GM12878 (cell line): ENCODE results near the gene UBE2J2. TPM values are rescaled to one million over a fixed set of nuclear protein-coding genes. Genes with fewer than 3 reads are reported as not detected.

ENCODE experiments used
- ATAC-seq: fragments of 200-7000 bp; cut with Tn5 transposase; 3 replicates; pipeline ENCODE4 v1.9.1; 2020; ENCODE audit warnings: mild to moderate bottlenecking, moderate library complexity
- BruUV-seq: library from RNA; stranded (reverse); fragments of 400-500 nt; replicated peaks from 2 replicates; lab custom pipeline; 2021; lab: Mats Ljungman, UMichigan
- CTCF ChIA-PET: fragments of 300-600 bp; sonication (Branson Sonifier 250); formaldehyde crosslinking; extraction: SDS; loops from one replicate; lab custom pipeline; 2021; ENCODE audit warnings: inconsistent platforms; lab: Yijun Ruan, JAX
- POLR2A ChIA-PET: fragments of 350-600 bp; formaldehyde crosslinking; extraction: SDS; loops from one replicate; lab custom pipeline; 2021; ENCODE audit warnings: inconsistent platforms; lab: Charles Lee
- RAD21 ChIA-PET: fragments of 300-600 bp; sonication (Branson Sonifier 250); formaldehyde crosslinking; loops from one replicate; lab custom pipeline; 2023; ENCODE audit warnings: antibody characterized with exemption; ENCODE audit not compliant: unreplicated experiment; lab: Charles Lee
- SMC1A ChIA-PET: fragments of 300-600 bp; sonication (Branson Sonifier 250); formaldehyde crosslinking; loops from one replicate; lab custom pipeline; 2023; ENCODE audit not compliant: unreplicated experiment, uncharacterized antibody; lab: Charles Lee
- DNase-seq: peaks from one replicate; pipeline ENCODE4 v3.0.0-alpha.2; 2011; ENCODE audit warnings: low read depth, low spot score
- FAIRE-seq: peaks from 3 replicates; lab custom pipeline; 2011; peaks lifted over from hg19 to GRCh38; lab: Jason Lieb, UNC
- H2AFZ ChIP-seq: 2 replicates; pipeline ENCODE4 v1.6.0; 2011; ENCODE audit warnings: low read depth, low read length, control low read depth; ENCODE audit not compliant: control insufficient read depth
- H3K27ac ChIP-seq: 2 replicates; pipeline ENCODE4 v1.5.1; 2011; ENCODE audit warnings: control low read depth; ENCODE audit not compliant: control insufficient read depth, insufficient read depth
- H3K27me3 ChIP-seq, 2 experiments: replicated peaks in 1 of 2; 2 replicates each; pipeline versions ENCODE4 v1.6.0 to v1.6.1; 2011; ENCODE audit warnings: low read length in 1 of 2; ENCODE audit not compliant: control insufficient read depth in 2 of 2, insufficient read depth in 2 of 2
- H3K36me3 ChIP-seq, 2 experiments: 2 replicates each; pipeline ENCODE4 v1.5.1; 2011; ENCODE audit warnings: low read length in 1 of 2; ENCODE audit not compliant: control insufficient read depth in 2 of 2, insufficient read depth in 2 of 2
- H3K4me1 ChIP-seq: 2 replicates; pipeline ENCODE4 v1.6.1; 2011; ENCODE audit warnings: mild to moderate bottlenecking, low read length, moderate library complexity, mixed read lengths; ENCODE audit not compliant: control insufficient read depth, insufficient read depth
- H3K4me2 ChIP-seq: 2 replicates; pipeline ENCODE4 v1.6.0; 2011; ENCODE audit warnings: control low read depth; ENCODE audit not compliant: control insufficient read depth, insufficient read depth
- H3K4me3 ChIP-seq: fragments of 200-600 bp; sonication (generic); 2 replicates; pipeline ENCODE4 v1.5.1; 2016
- H3K79me2 ChIP-seq: 2 replicates; pipeline ENCODE4 v1.6.0; 2011; ENCODE audit warnings: low read length; ENCODE audit not compliant: control insufficient read depth, insufficient read depth
- H3K9ac ChIP-seq: 2 replicates; pipeline ENCODE4 v1.8.0; 2011; ENCODE audit warnings: low read length, control low read depth, mixed read lengths; ENCODE audit not compliant: control insufficient read depth, insufficient read depth
- H3K9me3 ChIP-seq: replicated peaks from 3 replicates; pipeline ENCODE4 v1.5.1; 2011; ENCODE audit warnings: mild to moderate bottlenecking, low read length; ENCODE audit not compliant: control insufficient read depth, insufficient read depth
- H4K20me1 ChIP-seq: 2 replicates; pipeline ENCODE4 v1.6.0; 2011; ENCODE audit not compliant: control insufficient read depth, insufficient read depth
- CHD2 ChIP-seq: IDR thresholded peaks from 2 replicates; pipeline ENCODE4 v1.6.1; 2011; ENCODE audit warnings: low read depth, low read length, improper control_type of control experiment, borderline replicate concordance
- FOXM1 ChIP-seq: IDR thresholded peaks from 2 replicates; pipeline ENCODE4 v1.6.1; 2012; ENCODE audit warnings: low read depth, mild to moderate bottlenecking, inconsistent platforms, low read length, moderate library complexity
- HDGF ChIP-seq: fragments of 450-650 bp; IDR thresholded peaks from 2 replicates; pipeline ENCODE4 v1.6.1; 2016; ENCODE audit warnings: antibody characterized with exemption
- MYC ChIP-seq: IDR thresholded peaks from 2 replicates; pipeline ENCODE4 v1.6.1; 2011; ENCODE audit warnings: mild to moderate bottlenecking, low read length, moderate library complexity, inconsistent platforms; ENCODE audit not compliant: insufficient read depth, insufficient replicate concordance, insufficient read length, severe bottlenecking
- PKNOX1 ChIP-seq: fragments of 450-650 bp; IDR thresholded peaks from 2 replicates; pipeline ENCODE4 v1.6.1; 2016; ENCODE audit warnings: mild to moderate bottlenecking
- RAD21 ChIP-seq: IDR thresholded peaks from 2 replicates; pipeline ENCODE4 v1.6.1; 2011; ENCODE audit warnings: mild to moderate bottlenecking, low read depth, low read length, moderate library complexity; ENCODE audit not compliant: insufficient read depth
- YY1 ChIP-seq: IDR thresholded peaks from 2 replicates; pipeline ENCODE4 v1.6.1; 2011; ENCODE audit warnings: low read depth, mild to moderate bottlenecking, low read length
- ZBTB4 ChIP-seq: fragments of 450-650 bp; formaldehyde crosslinking; IDR thresholded peaks from 2 replicates; pipeline ENCODE4 v1.4.0; 2022; ENCODE audit warnings: mild to moderate bottlenecking, moderate library complexity
- ZNF207 ChIP-seq: fragments of 450-650 bp; IDR thresholded peaks from 2 replicates; pipeline ENCODE4 v1.6.1; 2014; ENCODE audit warnings: antibody characterized with exemption, mild to moderate bottlenecking, borderline replicate concordance
- ZSCAN29 ChIP-seq: fragments of 450-650 bp; IDR thresholded peaks from 2 replicates; pipeline ENCODE4 v1.6.1; 2017; ENCODE audit warnings: mild to moderate bottlenecking, moderate library complexity
- ZZZ3 ChIP-seq: IDR thresholded peaks from 2 replicates; pipeline ENCODE4 v1.6.1; 2011; ENCODE audit warnings: low read depth; ENCODE audit not compliant: control insufficient read depth, insufficient read length
- WGBS: methylation state at CpG from one replicate; pipeline ENCODE4 v1.1.6; 2016; ENCODE audit warnings: low lambda C conversion rate; ENCODE audit not compliant: insufficient replicate concordance, insufficient coverage; ENCODE audit errors: missing lambda C conversion rate; 5-methylcytosine and 5-hydroxymethylcytosine counted together
- in situ Hi-C: fragments of 300-500 bp; cut with MboI; formaldehyde crosslinking; loops from 9 replicates; pipeline ENCODE4 v1.14.3; 2018; ENCODE audit warnings: mixed read lengths
- intact Hi-C: fragments of 100-400 bp; cut with micrococcal nuclease; formaldehyde crosslinking; loops from one replicate; pipeline ENCODE4 v1.14.2; 2022; ENCODE audit not compliant: unreplicated experiment
- polyA plus RNA-seq, 11 experiments: library from polyadenylated mRNA; depleted of rRNA in 4 of 11; unstranded in 6 of 11; stranded (reverse) in 5 of 11; fragments of >200 nt; fragmentation: Nextera tagmentation in 4 of 11; fragmentation: Illumina TruSeq in 1 of 11; extraction: Ambion mirVana in 4 of 11; extraction: Trizol in 1 of 11; gene quantifications; 1 replicate in 1 of 11; 2 replicates in 10 of 11; pipeline versions ENCODE4 v1.2.1 to v1.2.3, GENCODE V29; 2011 to 2016; ENCODE audit warnings: inconsistent platforms in 2 of 11, missing spikeins in 2 of 11, low read depth in 1 of 11
- total RNA-seq, 4 experiments: library from RNA; depleted of rRNA in 3 of 4; stranded (reverse); fragments of >200 nt in 3 of 4; fragmentation: Illumina TruSeq in 1 of 4; extraction: Trizol in 1 of 4; gene quantifications; 2 replicates each; pipeline versions ENCODE4 v1.2.1 to v1.2.3, GENCODE V29; 2013 to 2021

The UBE2J2 gene
- total and polyA plus RNA-seq, 10 of the 15 experiments (the other 5 are each of a cell fraction or from before 2014, with no cell fraction given), result 0.72 to 70.5 (median 49.2) TPM

- TF ChIP-seq ZBTB4, result no peak
Measured at GRCh38 chr1:1221887-1222574, 51.6 kb downstream of the UBE2J2 start (continued).

GRCh38 chr1:1220197-1220596 lies 53.5 kb downstream of the UBE2J2 start:
- no peak overlapping the region for H3K4me3 ChIP-seq
- in situ Hi-C loops (no loop called here), intact Hi-C loops (no loop called here)
- H3K27me3 ChIP-seq, result no peaks in the 10 kb centered on the region
- DNase-seq (no peak), FAIRE-seq (no peak), ATAC-seq (no peak)
- no TSS peak for BruUV-seq
- no peaks in the 10 kb centered on the region for H4K20me1 ChIP-seq
- no peak overlapping the region for H3K27ac ChIP-seq
- ChIA-PET SMC1A (no interaction called here), POLR2A (no interaction called here), RAD21 (no interaction called here), CTCF (interaction anchor here (1.2 kb wide), 1 partner anchor 11 kb away, joined by 4 read pairs; no protein-coding TSS in a partner anchor)
- WGBS, result 90% methylated on average over 24 of the region's 24 CpGs
- H3K9me3 ChIP-seq, result no peaks in the 10 kb centered on the region; the same call in 2 of the 3 replicates
- peaks cover 6 to 41% of the 10 kb centered on the region in 2 experiments for H3K36me3 ChIP-seq
- H2AFZ ChIP-seq, result no peak overlapping the region
- no peak overlapping the region for H3K4me2 ChIP-seq
- TF ChIP-seq CHD2 (no peak), ZZZ3 (no peak), ZNF207 (no peak), FOXM1 (no peak), PKNOX1 (no peak), YY1 (no peak), ZSCAN29 (no peak), MYC (no peak), HDGF (no peak), RAD21 (no peak)
- H3K79me2 ChIP-seq, result no peaks in the 10 kb centered on the region; the same call in 1 of the 2 replicates
- peaks cover 5% of the 10 kb centered on the region for H3K4me1 ChIP-seq
- no peak overlapping the region for H3K9ac ChIP-seq
